WI38 (cell line): ENCODE measurements around the gene BIRC5.

Source experiments
- H3K4me3 ChIP-seq: 2 replicates; pipeline ENCODE4 v1.5.1; 2011; ENCODE audit warnings: low read depth, mild to moderate bottlenecking, control low read depth, low read length
- CTCF ChIP-seq: IDR thresholded peaks from 2 replicates; pipeline ENCODE4 v1.5.1; 2012; ENCODE audit warnings: low read depth, mild to moderate bottlenecking, control low read depth, low read length

Gene BIRC5

GRCh38 chr17:78179372-78179771 lies 34.7 kb upstream of the BIRC5 start:
- TF ChIP-seq CTCF = no peak
- no peak overlapping the region for H3K4me3 ChIP-seq

GRCh38 chr17:78180083-78180482 lies 34.0 kb upstream of the BIRC5 start:
- H3K4me3 ChIP-seq = peak overlapping the region; percentile 18; the same call in 1 of the 2 replicates
- TF ChIP-seq CTCF = no peak

GRCh38 chr17:78180508-78180907 lies 33.5 kb upstream of the BIRC5 start:
- H3K4me3 ChIP-seq = peak overlapping the region; percentile 18; the same call in 1 of the 2 replicates
- no peak for TF ChIP-seq CTCF

- no peak overlapping the region for H3K4me3 ChIP-seq
- TF ChIP-seq CTCF = no peak
These were observed 31.5 kb upstream of the BIRC5 start for GRCh38 chr17:78182504-78182903.

GRCh38 chr17:78183916-78184315 lies 30.1 kb upstream of the BIRC5 start:
- no peak for TF ChIP-seq CTCF
- no peak overlapping the region for H3K4me3 ChIP-seq

GRCh38 chr17:78184351-78184750 lies 29.7 kb upstream of the BIRC5 start:
- TF ChIP-seq CTCF = no peak
- H3K4me3 ChIP-seq = no peak overlapping the region

- TF ChIP-seq CTCF = no peak
- H3K4me3 ChIP-seq = no peak overlapping the region
These were observed 29.2 kb upstream of the BIRC5 start for GRCh38 chr17:78184868-78185267.
